A549 (cell line): ENCODE data around the gene SMIM38.

Experiments
- CHD2 ChIP-seq: fragments of 150-350 bp; IDR thresholded peaks from 2 replicates; pipeline ENCODE4 v1.6.1; 2014; ENCODE audit warnings: low read length; ENCODE audit not compliant: partially characterized antibody
- ESRRA ChIP-seq: fragments of 150-350 bp; IDR thresholded peaks from 2 replicates; pipeline ENCODE4 v1.6.1; 2014; ENCODE audit warnings: mild to moderate bottlenecking, low read length, borderline replicate concordance
- JUNB ChIP-seq: fragments of >200 bp; sonication (Bioruptor Twin); formaldehyde crosslinking; IDR thresholded peaks from 2 replicates; pipeline ENCODE4 v1.6.1; 2016
- POLR2A ChIP-seq: IDR thresholded peaks from 2 replicates; pipeline ENCODE4 v1.6.1; 2012; ENCODE audit warnings: mild to moderate bottlenecking, low read length
- TF ChIP-seq, protein P1 (sequence below): fragments of >200 bp; sonication (Bioruptor Twin); formaldehyde crosslinking; IDR thresholded peaks from 3 replicates; pipeline ENCODE4 v1.5.1; 2016
- TF ChIP-seq, protein P2 (sequence below): fragments of 450-650 bp; IDR thresholded peaks from 2 replicates; pipeline ENCODE4 v1.6.1; 2014; ENCODE audit warnings: antibody characterized with exemption

DNA sequence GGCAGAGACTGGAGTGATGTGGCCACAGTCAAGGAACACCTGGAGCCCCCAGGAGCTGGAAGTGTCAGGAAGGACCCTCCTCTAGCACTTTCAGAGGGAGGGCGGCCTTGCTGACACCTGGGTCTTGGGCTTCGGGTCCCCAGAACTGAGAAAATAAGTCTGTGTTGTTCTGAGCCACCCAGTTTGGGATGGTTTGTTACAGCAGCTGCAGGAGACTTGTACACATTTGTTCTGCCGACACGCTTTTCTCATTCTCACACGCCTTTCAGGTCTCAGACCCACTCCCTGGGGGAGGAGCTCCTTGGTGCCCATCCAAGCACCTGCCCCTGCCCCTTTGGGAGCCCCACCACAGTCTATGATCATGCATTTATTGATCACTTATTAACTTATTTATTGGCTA, 47.2 kb upstream of the SMIM38 start:
- TF ChIP-seq, protein P1, sequence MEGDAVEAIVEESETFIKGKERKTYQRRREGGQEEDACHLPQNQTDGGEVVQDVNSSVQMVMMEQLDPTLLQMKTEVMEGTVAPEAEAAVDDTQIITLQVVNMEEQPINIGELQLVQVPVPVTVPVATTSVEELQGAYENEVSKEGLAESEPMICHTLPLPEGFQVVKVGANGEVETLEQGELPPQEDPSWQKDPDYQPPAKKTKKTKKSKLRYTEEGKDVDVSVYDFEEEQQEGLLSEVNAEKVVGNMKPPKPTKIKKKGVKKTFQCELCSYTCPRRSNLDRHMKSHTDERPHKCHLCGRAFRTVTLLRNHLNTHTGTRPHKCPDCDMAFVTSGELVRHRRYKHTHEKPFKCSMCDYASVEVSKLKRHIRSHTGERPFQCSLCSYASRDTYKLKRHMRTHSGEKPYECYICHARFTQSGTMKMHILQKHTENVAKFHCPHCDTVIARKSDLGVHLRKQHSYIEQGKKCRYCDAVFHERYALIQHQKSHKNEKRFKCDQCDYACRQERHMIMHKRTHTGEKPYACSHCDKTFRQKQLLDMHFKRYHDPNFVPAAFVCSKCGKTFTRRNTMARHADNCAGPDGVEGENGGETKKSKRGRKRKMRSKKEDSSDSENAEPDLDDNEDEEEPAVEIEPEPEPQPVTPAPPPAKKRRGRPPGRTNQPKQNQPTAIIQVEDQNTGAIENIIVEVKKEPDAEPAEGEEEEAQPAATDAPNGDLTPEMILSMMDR = no peak
- no peak for TF ChIP-seq POLR2A
- TF ChIP-seq, protein P2, sequence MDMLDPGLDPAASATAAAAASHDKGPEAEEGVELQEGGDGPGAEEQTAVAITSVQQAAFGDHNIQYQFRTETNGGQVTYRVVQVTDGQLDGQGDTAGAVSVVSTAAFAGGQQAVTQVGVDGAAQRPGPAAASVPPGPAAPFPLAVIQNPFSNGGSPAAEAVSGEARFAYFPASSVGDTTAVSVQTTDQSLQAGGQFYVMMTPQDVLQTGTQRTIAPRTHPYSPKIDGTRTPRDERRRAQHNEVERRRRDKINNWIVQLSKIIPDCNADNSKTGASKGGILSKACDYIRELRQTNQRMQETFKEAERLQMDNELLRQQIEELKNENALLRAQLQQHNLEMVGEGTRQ = no peak
- no peak for TF ChIP-seq ESRRA
- no peak for TF ChIP-seq JUNB
- no peak for TF ChIP-seq CHD2
